ENCODE results near the gene TMIGD2.
"Not testable (repeated sequence)": the region's sequence is repeated elsewhere in the genome, so short reads cannot be mapped to it uniquely, and the experiment has no call there.

The TMIGD2 gene

DNA sequence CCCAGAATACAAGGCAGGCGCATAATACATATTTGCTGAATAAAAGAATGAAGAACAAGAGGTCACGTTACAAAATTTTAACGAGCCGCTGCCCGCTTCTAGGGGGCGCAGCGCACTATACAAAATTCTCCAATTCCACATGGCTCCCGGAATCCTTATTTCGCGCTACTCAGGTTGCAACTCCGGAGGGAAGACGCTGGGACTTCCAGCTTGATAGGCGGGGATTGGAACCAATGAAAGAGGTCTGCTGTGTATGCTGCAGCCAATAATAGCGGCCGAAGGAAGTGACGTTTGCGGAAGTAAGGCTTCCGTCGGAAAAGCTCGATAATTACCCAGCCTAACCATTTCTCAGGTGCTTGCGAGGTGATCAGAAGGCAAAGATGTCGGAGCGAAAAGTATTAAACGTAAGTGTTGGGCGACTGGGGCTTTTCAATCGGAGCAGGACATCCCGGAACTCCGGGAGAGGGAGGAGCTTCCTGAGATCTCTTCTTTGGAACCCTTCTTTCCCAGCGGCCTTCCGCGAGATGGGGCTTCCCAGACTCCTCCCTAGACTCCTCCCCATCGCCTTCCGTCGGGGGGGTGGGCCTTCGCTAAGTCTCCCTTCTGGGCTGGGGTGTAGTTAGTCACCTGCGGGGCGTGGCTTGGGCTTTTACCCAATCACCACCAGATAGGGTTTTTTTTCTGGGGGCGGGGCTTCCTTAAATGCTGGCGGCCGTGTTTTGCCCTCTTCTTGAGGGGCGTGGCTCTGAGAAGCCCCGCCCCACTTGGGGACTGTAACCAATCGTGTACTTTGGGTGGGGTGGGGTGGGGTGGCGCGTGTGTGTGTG is 55.2 kb downstream of the TMIGD2 start, which contains the start of gene YJU2:
YJU2 (plus strand) TSS at position 314 of the 827 bp plus-strand sequence; CDS start at position 381, 67 bp downstream.
- TF ChIP-seq GATA1 (IDR thresholded peaks at IDR 0.05; ENCODE audit: low read depth, low read length) (no peak), POLR2A (IDR thresholded peaks at IDR 0.05; ENCODE audit: low read length) (peak; percentile 89)

DNA sequence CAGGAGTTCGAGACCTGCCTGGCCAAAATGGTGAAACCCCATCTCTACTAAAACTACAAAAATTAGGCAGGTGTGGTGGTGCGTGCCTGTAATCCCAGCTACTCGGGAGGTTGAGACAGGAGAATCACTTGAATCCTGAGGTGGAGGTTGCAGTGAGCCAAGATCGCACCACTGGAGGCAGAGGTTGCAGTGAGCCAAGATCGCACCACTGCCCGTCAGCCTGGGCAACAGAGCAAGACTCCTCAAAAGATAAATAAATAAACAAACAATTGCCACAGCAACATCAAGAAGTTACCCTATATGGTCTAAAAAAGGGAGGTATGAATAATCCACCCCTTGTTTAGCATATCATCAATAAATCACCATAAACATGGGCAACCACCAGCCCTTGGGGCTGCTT is 56.3 kb downstream of the TMIGD2 start:
- DNase-seq: not testable (repeated sequence)

More for the DNA sequence above, 55.2 kb downstream of the TMIGD2 start, which contains the start of gene YJU2:
- peak; percentile 99 for DNase-seq

Data from erythroblast (primary cell).